ENCODE results near the gene BDKRB1.

GRCh38 chr14:96212140-96212539 lies 43.9 kb upstream of the BDKRB1 start:
- TF ChIP-seq CTCF (IDR thresholded peaks at IDR 0.05; ENCODE audit: low read depth, low read length) (no peak), EZH2phosphoT487 (IDR thresholded peaks at IDR 0.05; ENCODE audit: low read depth) (no peak)

Measured in OCI-LY3 (cell line).